ENCODE data around the gene TMEM170B.

TMEM170B gene

DNA sequence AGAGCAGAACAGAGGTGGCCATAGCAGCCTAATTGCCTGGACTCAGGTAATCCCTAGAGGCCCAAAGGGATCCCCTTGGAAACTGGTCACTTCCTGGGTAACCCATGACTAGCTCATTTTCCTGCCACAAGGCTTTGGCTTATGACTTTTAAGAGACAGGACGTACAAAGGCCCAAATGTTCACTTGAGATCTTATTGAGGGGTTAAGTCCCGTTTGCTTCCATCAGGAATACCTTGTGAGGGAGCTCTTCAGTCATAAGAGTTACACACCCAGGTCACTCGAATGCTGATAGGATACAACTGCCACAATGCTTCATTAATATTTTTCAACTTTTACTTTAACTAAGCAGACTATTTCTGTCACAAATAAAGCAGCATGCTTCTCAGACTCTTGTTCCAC is 51.7 kb downstream of the TMEM170B start:
- no peak for DNase-seq

DNA sequence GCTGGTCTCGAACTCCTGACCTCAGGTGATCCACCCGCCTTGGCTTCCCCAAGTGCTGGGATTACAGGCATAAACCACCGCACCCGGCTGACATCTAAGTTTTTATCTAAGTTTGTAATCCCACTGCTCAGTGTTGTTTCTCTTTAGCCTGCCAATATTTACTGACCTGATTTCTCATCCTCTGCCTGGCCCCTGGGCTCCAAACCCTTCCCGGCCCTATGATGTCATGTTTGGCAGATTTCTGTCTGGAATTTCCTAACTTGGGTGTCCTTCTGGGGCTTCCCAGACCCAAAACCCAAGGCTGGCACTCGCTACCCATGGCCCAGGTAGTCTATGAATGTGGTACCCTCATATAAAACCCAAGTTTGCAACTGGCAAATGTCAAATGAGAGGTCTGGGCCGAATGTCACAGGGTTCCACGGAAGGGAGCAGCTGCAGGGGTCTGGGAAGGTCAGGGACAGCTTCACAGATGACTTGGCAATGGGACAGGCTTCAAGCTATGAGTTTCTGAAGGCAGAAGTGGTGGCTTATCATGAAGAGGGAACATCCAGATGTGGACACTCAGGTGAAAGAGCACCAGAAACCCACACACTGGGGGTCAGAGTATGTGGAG is 54.9 kb downstream of the TMEM170B start:
- no peak for DNase-seq

GRCh38 chr6:11593096-11593495 is 55.5 kb downstream of the TMEM170B start:
- DNase-seq: no peak

DNA sequence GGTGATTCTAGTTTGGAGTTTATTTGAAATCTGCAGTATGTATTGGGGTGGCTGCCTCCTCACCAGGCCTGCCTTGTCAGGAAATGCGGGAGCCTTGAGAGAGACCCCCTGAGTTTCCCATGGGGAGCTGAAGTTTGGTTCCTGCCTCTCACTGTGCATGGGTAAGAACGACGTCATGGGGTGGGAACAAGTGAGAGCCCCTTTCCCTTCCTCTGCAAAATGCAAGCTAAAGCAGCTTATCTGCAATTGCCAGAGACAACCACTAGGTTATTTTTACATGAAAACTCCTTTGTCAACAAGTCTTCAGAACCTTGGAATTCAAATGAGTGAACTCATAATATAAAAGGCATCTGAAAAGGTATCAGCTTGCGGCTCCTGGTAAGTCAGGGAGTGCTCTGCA is 58.4 kb downstream of the TMEM170B start:
- no peak for DNase-seq

DNA sequence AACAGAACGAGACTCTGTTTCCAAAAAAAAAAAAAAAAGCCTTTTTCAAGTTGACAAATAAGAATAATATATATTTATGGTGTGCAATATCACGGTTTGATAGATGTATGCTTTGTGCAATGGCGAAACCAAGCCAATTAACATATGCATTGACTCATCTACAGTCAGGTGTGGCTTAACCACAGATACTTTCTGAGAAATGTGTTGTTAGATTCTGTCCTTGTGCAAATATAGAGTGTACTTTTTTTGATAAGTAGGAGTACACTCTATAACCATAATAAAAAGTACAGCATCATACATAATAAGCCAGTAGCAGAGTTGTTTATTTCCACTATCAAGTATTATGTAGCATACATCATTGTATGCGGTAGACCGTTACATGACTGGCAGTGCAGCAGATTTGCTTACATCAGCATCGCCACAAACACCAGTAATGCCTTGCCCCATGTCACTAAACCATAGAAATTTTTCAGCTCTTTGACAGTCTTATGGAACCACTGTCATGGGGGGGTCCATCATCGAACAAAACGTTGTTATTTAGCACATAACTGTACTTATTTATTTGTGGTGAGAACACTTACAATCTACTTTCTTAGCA is 59.2 kb downstream of the TMEM170B start:
- no peak for DNase-seq

GRCh38 chr6:11598687-11599086 is 61.1 kb downstream of the TMEM170B start:
- no peak for DNase-seq

DNA sequence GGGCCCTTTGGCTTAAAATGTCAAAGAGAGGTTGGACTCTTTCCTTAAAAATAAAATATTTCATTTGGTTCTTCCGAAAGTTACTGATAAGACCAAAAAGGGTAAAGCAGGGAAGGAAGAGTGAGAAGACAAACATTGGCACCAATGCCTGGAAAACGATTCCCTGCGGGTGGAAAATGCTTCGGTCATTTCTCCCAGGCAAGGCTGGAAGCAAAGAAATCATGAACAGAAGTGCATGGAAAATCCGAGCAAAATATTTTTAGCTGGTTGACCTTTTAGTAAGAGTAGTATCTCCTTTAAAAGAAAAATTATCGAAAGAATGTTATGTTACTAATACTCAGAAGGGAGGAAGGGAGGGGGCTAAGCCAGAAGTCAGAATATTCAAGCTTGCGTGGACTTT is 62.7 kb downstream of the TMEM170B start:
- no peak for DNase-seq

DNA sequence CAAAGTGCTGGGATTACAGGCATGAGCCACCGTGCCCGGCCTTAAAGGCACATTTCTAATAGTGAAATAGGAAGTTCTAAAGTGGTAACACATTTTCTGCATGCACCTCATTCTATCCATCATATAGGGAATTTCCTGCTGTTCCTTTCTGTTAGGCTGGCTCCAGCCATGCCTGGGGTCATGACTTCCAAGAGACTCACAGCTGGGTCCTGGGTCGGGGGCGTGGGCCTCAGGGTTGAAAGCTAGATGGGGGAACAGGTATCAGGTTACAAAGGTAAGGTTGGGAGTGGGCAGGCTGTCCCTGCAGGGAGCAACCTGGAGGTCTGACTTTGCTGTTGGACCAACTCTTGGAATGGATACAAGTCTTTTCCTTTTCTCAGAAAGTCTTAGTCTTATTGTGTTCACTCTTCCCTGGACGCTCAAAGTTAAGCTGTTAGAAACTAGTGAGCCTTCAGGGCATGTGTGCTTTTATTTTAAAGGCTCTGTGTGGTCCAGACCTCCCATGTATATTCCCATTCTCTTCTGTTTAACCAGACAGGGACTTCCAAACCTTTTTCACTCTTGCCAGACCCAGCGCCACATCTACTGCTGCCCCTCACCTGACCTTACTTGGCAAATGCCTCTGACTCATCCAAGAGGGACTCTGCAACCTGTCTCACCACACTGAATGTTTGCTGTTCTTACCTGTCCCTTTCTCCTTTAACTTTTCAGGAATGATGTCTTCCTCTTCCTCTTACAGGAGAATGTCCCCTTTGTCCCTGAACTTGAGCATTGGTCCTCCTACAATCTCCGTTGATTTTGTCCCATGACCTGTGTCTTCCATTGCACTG is 64.4 kb downstream of the TMEM170B start:
- no peak for DNase-seq

DNA sequence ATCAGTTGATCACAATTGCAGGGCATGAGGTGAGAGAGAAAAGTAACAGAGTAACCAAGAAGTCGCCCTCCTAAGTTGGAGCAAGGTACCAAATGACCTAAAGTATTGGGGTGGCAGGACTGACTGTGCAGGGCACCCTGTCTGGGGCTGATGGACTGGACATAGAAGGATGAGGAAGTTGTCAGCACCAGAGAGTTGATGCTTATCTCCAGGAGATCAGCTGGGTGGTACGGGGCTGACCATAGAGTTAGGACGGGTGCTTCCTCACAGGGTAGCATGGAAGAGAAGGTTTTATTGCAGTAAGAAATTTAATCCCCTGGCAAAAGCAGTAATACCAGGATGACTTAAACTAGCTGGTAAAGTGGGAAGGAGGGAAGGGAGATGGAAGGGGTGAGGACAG is 66.7 kb downstream of the TMEM170B start:
- no peak for DNase-seq

DNA sequence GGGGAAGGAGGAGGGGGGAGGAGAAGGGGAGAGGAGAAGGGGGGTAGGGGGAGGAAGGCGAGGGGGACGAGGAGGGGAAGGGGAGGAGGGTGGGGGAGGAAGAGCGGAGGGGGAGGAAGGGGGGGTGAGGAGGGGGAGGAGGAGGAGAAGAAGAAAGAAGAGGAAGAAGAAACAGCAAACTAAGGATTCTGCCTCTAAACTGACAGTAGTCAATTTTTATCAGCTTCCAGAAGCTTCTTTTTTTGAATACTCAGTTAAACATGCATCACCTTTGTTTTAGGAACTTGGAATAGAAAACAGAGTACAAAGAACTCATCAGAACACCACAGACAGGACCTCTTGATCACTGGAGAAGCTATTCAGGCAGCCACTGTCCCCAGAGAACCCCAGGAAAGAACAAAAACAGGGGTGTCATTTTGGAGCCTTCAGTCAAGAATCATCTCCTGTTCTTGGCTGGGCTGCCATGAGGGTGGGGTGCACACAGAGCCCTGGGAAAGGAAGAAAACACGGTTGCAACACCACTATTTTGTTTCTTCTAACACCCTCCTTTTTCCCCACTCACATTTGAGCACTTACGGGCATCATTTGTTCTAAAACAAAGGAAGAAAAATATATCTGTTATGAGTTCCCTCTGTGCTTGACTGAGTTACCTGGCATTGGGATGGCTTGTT is 67.4 kb downstream of the TMEM170B start:
- no peak for DNase-seq

- DNase-seq: no peak
Measured at GRCh38 chr6:11605507-11605905, 68.0 kb downstream of the TMEM170B start.

DNA sequence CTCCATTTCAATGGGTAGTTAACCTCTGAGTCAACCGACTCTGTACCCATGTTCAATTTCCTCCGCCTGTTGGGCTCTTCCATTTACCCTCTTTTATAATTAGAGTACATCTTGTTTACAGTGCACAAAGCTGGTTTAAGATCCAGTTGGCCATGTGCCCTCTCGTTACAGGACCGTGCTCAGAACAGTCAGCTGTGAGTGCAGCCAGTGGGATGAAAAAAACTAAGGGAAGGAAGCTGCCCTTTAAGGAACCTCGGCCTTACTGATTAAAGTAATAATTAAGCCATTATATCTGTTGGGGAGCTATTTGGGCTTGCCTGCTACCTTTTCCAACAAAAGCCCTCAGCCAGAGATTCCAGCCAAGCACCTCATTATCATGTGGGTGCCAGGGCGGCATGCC is 68.8 kb downstream of the TMEM170B start:
- DNase-seq: peak; percentile 70

DNA sequence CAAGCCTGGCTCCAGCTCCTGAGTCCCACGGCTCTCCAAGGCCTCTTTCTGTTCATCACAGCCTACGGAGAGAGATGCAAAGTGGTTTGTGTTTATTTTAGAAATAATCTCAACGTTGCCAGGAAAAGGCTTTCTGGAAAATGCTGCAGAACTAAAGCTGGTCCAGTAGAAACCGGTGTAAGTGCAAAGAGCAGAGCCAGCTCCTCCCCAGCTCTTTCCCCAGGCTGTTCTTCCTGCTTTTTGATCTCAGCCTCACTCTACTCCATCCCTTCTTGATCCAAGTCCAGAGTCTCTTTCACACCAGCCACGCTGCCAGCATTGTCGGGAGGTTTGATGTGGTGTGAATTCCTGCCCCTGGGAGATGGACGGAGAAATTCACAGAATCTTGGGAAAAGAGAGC is 69.8 kb downstream of the TMEM170B start:
- peak; percentile 21 for DNase-seq

DNA sequence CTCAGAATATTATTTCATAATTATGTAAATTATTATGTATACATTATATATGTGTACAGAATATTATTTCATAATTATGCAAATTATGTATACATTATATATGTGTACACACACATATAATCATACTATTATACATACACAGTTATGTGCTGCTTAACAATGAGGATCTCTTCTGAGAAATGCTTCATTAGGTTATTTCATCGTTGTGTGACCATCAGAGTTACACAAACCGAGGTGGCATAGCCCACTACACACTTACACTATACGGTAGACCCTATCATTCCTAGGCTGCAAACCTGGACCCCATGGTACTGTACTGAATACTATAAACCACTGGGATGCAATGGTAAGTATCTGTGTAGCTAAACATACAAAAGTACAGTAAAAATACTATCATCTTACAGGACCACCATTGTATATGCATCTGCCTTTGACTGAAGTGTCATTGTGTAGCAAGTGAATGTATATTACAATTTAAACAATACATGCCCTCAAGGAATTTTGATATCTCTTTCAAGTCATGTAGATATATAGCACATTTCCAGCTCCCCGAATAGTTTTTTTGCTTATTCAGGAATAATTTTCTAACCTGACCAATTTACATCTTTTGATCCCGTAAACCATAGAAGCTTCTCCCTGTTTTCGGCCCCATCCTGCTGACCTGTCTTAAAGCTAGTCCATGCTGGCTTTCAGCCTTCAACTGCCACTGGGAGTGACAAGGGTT is 71.2 kb downstream of the TMEM170B start:
- no peak for DNase-seq

GRCh38 chr6:11609324-11610071 is 71.9 kb downstream of the TMEM170B start:
- DNase-seq: no peak

GRCh38 chr6:11613336-11613735 is 75.8 kb downstream of the TMEM170B start:
- DNase-seq: no peak

- DNase-seq: no peak
Measured at GRCh38 chr6:11613858-11614257, 76.3 kb downstream of the TMEM170B start.

DNA sequence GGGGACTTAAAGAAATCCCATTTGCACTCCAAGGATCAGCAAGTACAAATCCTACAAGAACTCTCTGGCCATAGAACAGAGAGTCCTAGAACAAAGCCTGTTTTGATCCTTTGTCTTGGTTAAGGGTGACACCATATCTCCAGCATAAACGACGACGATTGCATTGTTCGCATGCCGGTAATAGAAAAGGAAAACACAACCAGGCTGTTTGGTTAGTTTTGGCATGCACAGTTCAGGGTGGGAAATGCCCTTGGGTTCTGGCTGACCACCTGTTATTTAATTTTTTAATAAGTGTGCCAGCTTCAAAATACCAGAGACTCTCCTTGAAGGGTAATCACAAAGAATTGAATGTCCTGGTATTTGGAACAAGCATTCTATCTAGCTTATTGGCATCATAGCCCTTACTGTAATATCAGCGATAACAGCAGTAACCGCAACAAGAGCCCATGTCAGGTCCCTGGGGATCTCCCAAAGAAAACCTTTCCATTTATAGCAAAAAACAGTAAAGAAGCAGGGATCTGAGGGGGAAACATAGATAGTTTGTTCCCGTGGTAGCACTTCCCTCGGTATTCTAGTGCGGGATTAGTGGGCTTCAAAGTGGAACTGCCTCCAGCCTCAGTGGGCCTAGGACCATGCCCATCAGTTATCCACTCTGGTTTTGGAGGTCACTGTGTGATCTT is 77.1 kb downstream of the TMEM170B start:
- no peak for DNase-seq

- no peak for DNase-seq
Measured at GRCh38 chr6:11615214-11615602, 77.7 kb downstream of the TMEM170B start.

DNA sequence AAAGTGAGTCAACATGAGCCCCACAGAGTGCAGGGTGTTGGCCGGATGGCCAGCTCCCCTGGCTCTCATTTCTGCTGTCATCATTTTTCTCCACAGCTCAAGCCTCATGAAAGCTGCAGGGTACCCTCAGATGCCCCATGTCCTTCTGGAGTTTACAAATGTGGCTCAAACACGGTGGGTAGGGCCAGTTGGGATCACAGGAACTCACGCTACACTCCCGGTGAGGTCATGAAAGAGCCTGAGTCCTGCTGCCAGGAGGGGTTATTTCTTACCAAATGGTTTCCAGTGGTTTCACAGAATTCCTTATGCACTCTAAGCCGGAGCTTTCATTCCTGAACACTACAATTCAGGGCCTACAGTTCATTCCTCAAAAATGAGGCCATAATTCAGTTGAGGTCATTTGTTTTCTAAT is 78.7 kb downstream of the TMEM170B start:
- DNase-seq: no peak

- no peak for DNase-seq
Measured at GRCh38 chr6:11618533-11618932, 81.0 kb downstream of the TMEM170B start.

DNA sequence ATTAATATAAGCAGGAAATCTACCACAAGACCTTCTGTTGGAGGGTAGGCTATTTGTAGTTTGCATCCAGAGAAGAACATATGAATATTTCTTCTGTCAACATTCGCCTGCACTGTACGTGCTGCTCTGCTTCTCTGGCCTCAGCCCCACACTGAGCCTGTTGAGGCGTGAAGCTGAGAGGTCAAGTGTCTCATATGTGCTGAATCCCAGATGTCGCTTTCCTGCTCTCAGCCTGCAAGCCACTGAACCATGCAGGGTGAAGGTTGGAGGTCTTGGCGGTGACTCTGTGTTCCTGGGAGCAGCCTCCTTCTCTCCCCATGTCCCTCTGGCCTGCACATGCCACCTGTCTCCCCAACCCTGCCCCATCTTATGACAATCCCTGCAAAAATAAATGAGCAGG is 83.6 kb downstream of the TMEM170B start:
- peak; percentile 56 for DNase-seq

Measured in NCI-H1092 treated with DMSO at 0.1 percent for 48 hours (cell line).